HG03064 (cell line): ENCODE measurements around the gene WDR33.
"Not testable (repeated sequence)": the region's sequence is repeated elsewhere in the genome, so short reads cannot be mapped to it uniquely, and the experiment has no call there.

Experiments used
- ATAC-seq: cut with Tn5 transposase; IDR thresholded peaks from one replicate; pipeline ENCODE4 v1.9.1; 2021; ENCODE audit warnings: low read depth; ENCODE audit not compliant: unreplicated experiment

The WDR33 gene

DNA sequence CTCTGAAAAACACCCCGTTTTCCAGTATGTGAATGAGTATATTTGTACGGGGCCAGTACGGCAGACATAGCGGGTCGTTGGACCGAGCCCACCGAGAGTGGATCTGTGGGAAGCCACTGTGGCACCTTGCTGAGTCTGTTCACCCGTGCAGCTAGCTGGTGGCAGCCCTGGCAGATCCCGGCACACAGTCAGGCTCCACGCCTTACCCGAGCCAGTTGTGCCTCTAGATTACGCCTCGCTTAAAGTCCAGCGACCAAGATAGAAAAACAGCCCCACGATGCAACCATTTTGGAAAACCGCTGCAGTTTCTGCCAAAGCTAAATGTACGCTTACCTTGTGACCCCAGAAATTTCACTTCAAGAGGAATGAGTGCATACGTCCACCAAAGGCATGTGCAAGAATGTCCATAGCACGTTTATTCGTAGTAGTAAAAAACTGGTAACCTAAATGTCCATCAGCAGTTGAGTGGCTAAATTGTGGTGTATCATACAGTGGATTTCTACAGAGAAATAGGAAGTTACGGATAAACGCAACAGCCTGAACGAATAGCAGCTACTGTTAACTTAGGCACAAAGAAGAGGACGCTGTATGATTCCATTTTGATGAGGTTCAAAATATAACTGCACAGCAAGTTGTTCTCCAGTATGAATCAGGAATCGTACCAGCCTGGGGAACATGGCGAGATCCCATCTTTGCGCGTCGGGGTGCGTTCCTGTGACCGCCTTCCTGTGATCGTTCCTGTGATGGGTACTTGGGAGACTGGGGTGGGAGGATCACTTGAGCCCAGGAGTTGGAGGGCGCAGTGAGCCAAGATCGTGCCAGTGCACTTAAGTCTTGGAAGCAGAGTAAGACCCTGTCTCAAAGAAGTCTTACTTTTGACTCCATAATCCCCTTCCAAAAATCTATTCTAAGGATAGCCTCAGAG, 688 bp upstream of the WDR33 start:
- peak; percentile 41 for ATAC-seq

DNA sequence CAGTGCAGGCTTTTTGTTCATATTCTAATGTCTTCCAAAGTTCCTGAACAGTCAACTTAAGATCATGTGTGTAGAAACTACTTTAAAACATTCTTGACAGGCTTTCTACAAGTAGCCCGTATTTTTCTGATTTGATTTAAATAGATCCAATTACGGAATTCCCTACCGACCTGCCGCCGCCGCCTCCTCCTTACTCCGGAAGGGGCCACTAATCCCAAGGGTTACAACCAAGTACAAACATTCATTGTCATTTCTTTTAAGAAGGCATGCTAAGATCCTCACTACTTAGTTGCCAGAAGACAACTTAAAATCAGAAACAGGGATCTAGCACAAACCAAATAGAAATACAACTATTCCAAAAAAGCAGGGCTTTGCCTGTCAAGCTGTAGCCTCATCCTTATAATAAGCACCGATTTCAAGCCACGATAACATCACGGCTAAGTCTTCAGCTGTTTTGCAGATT, 784 bp downstream of the WDR33 start:
- no peak for ATAC-seq

DNA sequence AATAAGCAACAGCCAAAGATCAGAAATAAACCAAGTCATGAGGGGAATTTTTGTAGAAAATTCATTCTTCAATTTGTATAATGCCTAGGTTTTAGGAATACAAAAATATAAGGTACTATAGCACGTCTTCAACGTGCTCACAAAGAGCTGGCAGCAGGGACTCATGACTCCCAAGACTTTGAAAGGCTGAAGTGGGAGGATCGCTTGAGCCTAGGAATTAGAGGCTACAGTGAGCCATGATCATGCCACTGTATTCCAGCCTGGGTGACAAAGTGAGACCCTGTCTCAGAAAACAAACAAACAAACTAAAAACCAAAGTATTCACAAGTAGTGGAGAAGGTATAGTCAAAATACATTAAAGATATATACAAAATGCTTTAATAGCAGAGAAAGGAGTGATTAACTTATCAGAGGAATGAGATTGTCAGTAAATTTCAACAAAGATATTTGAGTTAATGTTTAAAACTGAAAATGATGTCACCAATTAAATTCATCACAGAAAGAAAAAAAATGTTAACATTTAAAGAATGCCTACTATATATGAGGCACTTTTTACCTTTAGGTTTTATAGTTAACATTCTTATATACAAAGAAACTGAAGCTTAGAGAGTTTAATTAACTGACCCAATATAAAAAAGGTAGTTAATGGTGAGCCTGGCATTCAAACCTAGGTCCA, 3.2 kb downstream of the WDR33 start:
- no peak for ATAC-seq

DNA sequence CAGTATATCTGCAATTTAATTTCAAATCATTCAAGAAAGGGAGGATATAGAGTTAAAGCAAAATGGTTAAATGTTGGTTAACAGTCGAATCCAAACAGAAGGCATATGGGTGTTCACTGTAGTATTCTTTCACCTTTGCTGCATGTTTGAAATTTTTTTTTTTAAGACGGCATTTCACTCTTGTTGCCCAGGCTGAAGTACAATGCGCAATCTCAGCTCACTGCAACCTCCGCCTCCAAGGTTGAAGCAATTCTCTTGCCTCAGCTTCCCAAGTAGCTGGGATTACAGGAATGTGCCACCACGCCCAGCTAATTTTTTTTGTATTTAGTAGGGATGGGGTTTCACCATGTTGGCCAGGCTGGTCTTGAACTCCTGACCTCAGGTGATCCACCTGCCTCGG, 4.1 kb downstream of the WDR33 start:
- ATAC-seq = not testable (repeated sequence)

DNA sequence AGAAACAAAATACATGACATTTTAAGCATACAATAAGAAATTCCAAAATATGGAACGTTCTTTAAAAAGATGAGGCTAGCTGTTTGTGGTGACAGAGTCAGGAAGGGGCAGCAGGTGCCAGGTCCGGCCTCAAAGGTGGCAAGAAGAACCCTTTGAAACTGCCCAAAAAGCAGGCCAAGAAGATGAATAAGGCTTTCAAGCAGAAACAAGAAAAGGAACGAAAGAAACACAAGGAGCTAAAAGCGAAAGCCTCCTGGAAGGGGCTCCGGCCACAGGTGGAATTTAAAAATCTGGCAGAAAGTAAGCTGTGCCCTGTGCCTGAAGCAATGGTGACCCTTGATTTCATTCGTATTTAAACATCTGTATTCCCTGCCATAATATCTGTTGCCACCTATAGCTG, 5.5 kb downstream of the WDR33 start:
- no peak for ATAC-seq

DNA sequence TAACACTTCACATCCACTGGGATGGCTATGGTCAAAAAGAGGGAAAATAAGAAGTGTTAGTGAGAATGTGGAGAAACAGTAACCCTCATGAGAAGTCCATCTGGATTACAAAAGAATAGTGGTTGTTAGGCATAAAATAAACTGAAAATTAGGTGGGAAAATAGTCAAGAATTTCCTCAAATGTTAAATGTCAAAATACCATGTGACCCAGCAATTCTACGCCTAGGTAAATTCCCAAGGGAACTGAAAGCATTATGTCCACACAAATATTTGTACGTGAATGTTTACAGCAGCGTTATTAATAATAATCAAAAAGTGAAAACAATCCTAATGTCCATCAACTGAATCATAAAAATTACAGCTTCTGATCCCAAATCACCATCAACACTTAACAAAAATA, 11.0 kb downstream of the WDR33 start:
- ATAC-seq = no peak

GRCh38 chr2:127796389-127796788, 14.6 kb downstream of the WDR33 start:
- ATAC-seq = no peak

- ATAC-seq = not testable (repeated sequence)
Observed at GRCh38 chr2:127794901-127795300, 16.1 kb downstream of the WDR33 start.

DNA sequence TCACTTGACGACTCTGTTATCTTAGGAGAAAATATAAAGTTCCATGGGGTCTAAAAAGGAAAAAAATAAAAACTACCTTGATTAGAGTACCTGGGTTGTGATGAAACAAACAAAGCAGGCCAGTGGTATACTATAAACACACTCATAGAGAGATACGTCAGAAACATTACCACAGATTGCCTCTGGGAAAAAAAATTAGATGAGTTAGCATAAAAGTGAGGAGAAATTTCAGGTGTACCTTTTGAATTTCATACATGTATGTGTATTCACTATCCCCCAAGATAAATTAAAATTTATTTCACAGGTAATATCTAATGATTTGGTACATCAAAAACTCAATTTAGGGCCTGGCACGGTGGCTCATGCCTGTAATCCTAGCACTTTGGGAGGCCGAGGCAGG, 18.2 kb downstream of the WDR33 start:
- ATAC-seq = no peak

DNA sequence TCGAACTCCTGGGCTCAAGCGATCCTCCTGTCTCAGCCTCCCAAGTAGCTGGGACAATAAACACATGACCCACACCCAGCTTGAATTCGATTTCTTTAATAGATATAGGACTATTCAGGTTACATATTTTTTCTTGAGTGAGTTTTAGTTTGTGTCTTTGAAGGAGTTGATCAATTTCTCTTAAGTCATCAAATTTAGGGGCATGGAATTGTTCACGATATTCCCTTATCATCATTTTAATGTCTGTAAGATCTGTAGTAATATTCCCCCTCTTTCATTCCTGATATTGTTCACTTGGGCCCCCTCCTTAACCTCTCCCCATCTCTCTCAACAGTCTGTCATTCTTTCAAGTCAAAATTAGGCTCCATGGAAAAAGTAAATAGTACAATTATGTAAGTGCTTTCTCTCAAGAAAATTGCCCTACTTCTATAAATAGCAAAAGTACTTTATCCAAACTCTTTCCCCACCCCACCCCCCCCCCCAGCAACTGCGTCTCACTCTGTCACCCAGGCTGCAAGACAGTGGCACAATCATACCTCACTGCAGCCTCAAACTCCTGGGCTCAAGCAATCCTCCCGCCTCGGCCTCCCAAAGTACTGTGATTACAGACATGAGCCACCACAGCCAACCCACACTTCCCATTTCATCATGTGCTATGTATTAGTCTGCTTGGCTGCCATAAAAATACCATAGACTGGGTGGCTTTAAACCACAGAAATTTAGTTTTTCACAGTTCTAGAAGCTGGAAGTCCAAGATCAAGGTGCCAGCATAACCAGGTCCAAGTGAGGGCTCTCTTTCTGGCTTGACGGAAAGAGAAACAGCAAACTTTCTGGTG, 20.1 kb downstream of the WDR33 start:
- no peak for ATAC-seq

GRCh38 chr2:127786048-127786809, 24.7 kb downstream of the WDR33 start:
- no peak for ATAC-seq

GRCh38 chr2:127784965-127785518, 25.9 kb downstream of the WDR33 start:
- ATAC-seq = no peak

GRCh38 chr2:127783101-127783500, 27.9 kb downstream of the WDR33 start:
- no peak for ATAC-seq

GRCh38 chr2:127778850-127779249, 32.1 kb downstream of the WDR33 start:
- no peak for ATAC-seq

GRCh38 chr2:127778447-127778846, 32.5 kb downstream of the WDR33 start:
- ATAC-seq = no peak

DNA sequence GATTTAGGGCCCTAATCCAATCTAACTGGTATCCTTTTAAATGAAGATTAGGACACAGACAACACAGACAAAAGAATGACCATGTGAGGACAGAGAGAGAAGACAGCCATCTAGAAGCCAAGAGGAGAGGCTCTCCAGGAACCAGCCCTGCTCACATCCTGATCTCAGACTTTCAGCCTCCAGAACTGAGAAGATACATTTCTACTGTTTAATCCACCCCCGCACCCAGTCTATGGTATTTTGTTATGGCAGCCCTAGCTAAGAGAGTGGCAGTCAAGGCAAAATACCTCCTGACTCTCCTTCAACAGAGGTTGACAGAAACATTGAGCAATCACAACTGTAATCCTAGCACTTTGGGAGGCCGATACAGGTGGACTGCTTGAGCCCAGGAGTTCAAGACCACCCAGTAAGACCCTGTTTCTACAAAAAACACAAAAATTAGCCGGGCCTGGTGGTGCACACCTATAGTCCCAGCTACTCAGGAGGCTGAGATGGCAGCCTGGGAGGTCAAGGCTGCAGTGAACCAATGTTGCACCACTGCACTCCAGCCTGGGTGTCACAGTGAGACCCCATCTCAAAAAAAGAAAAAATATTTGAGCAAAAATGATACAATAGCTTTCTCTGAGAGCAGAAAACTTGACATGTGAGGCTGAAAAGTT, 34.7 kb downstream of the WDR33 start:
- no peak for ATAC-seq

DNA sequence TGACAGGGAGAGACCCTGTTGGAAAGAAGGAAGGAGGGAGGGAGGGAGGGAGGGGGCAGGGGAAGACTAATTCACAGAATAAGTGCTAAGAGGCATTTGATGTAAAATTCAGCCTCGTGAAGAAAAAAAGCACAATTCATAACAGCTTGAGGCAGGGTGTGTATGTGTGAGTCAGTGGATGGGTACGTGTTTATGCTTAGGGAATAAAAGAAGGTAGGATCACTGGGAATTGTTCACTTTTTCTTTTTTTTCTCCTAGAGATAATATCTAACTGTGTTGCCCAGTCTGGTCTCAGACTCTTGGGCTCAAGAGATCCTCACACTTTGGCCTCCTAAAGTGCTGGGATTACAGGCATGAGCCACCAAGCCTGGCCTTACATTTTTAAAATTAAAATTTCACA, 39.2 kb downstream of the WDR33 start:
- ATAC-seq = no peak

DNA sequence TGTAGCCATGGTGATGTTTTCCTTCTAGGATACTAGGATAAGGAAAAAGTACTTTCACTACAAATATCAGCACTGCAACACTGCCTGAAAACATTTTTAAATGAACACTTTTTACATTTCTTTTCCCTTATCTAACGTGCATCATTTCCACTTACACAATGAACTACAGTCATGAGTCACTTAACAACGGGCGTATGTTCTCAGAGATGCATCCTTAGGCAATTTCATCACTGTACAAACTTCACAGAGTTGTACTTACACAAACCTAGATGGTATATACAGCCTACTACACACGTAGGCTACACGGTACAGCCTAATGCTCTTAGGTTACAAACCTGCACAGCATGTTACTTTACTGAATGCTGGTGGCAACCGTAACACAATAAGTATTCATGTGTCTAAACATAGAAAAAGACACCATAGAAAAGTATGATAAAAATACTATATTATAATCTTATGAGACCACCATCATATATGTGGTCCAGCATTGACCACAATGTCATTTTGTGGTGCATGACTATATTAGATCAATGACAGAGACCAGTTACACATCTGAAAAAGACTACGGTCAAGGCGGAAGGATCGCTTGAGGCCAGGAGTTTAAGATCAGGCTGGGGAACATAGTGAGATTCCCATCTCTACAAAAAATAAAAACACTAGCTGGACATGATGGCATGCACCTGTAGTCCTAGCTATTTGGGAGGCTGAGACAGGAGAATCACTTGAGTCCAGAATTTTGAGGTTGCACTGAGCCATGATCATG, 39.8 kb downstream of the WDR33 start:
- ATAC-seq = no peak

DNA sequence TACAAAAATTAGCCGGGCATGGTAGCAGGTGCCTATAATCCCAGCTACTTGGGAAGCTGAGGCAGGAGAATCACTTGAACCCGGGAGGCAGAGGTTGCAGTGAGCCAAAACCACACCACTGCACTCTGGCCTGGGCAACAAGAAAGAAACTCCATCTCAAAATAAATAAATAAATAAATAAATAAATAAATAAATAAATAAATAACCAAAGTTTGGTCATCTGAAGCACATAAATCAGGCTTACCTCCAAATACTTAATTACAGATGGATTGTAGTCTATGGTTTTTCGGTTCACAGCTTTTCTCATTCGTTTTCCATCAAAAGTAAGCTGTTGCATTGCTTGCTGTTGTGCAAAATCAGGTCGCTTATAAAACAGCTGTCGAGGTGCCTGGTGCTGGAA, 40.4 kb downstream of the WDR33 start:
- not testable (repeated sequence) for ATAC-seq
